H9 (cell line): Measurements from ENCODE around the gene NHLRC4. TPM values are rescaled to one million over a fixed set of nuclear protein-coding genes. Genes with fewer than 3 reads are reported as not detected.

Experiments
- DNase-seq: peaks from one replicate; pipeline ENCODE4 v3.0.0-alpha.2; 2017
- H2AFZ ChIP-seq: one replicate; pipeline ENCODE4 v1.6.1; 2013; ENCODE audit warnings: mild to moderate bottlenecking, low read length, control low read depth, moderate library complexity
- H2AK5ac ChIP-seq: 2 replicates; pipeline ENCODE4 v1.6.1; 2013; ENCODE audit warnings: low read length, control low read depth, mixed read lengths; ENCODE audit not compliant: insufficient read length
- H2BK120ac ChIP-seq: one replicate; pipeline ENCODE4 v1.6.1; 2013; ENCODE audit warnings: low read depth, mild to moderate bottlenecking, low read length, control low read depth, inconsistent platforms; ENCODE audit not compliant: poor library complexity, severe bottlenecking
- H2BK12ac ChIP-seq: 2 replicates; pipeline ENCODE4 v1.6.1; 2013; ENCODE audit warnings: low read length, control low read depth, mixed read lengths, low read depth; ENCODE audit not compliant: insufficient read length
- H2BK15ac ChIP-seq: 2 replicates; pipeline ENCODE4 v1.6.1; 2013; ENCODE audit warnings: low read depth, low read length, control low read depth
- H2BK20ac ChIP-seq: one replicate; pipeline ENCODE4 v1.6.1; 2013; ENCODE audit warnings: low read depth, mild to moderate bottlenecking, low read length, control low read depth, inconsistent platforms; ENCODE audit not compliant: poor library complexity, severe bottlenecking
- H2BK5ac ChIP-seq: 2 replicates; pipeline ENCODE4 v1.6.1; 2013; ENCODE audit warnings: low read length, control low read depth, mixed read lengths; ENCODE audit not compliant: insufficient read length
- H3K14ac ChIP-seq: 2 replicates; pipeline ENCODE4 v1.6.1; 2013; ENCODE audit warnings: low read length, control low read depth; ENCODE audit not compliant: insufficient read depth
- H3K18ac ChIP-seq: 2 replicates; pipeline ENCODE4 v1.6.1; 2013; ENCODE audit warnings: low read depth, mild to moderate bottlenecking, mixed read lengths, low read length, control low read depth; ENCODE audit not compliant: insufficient read length
- H3K23ac ChIP-seq: 2 replicates; pipeline ENCODE4 v1.6.1; 2013; ENCODE audit warnings: low read length, control low read depth, mixed read lengths, low read depth; ENCODE audit not compliant: insufficient read length
- H3K23me2 ChIP-seq: 2 replicates; pipeline ENCODE4 v1.6.1; 2013; ENCODE audit warnings: low read depth, mild to moderate bottlenecking, mixed read lengths, low read length, control low read depth; ENCODE audit not compliant: insufficient read length, poor library complexity, severe bottlenecking
- H3K27ac ChIP-seq: 2 replicates; pipeline ENCODE4 v1.5.1; 2013; ENCODE audit warnings: low read length, control low read depth, mixed read lengths, low read depth; ENCODE audit not compliant: insufficient read length
- H3K27me3 ChIP-seq: 2 replicates; pipeline ENCODE4 v1.6.1; 2013; ENCODE audit warnings: low read length, control low read depth, inconsistent platforms; ENCODE audit not compliant: insufficient read depth
- H3K4ac ChIP-seq: 2 replicates; pipeline ENCODE4 v1.6.1; 2013; ENCODE audit warnings: low read depth, mild to moderate bottlenecking, control low read depth, inconsistent platforms, low read length, moderate library complexity
- H3K4me1 ChIP-seq: 2 replicates; pipeline ENCODE4 v1.6.1; 2013; ENCODE audit warnings: low read length, control low read depth, inconsistent platforms; ENCODE audit not compliant: insufficient read depth
- H3K4me2 ChIP-seq: 2 replicates; pipeline ENCODE4 v1.6.1; 2013; ENCODE audit warnings: low read length, control low read depth, mixed read lengths; ENCODE audit not compliant: insufficient read length, insufficient read depth
- H3K56ac ChIP-seq: 2 replicates; pipeline ENCODE4 v1.6.1; 2013; ENCODE audit warnings: low read depth, mild to moderate bottlenecking, mixed read lengths, low read length, control low read depth; ENCODE audit not compliant: insufficient read length
- H3K79me1 ChIP-seq: 2 replicates; pipeline ENCODE4 v1.6.1; 2013; ENCODE audit warnings: low read depth, mild to moderate bottlenecking, moderate library complexity, low read length, control low read depth, inconsistent platforms; ENCODE audit not compliant: insufficient read depth, poor library complexity, severe bottlenecking
- H3K79me2 ChIP-seq: 2 replicates; pipeline ENCODE4 v1.6.1; 2013; ENCODE audit warnings: low read length, control low read depth, inconsistent platforms; ENCODE audit not compliant: insufficient read depth
- H3K9ac ChIP-seq: 2 replicates; pipeline ENCODE4 v1.6.1; 2013; ENCODE audit warnings: low read length, control low read depth, mixed read lengths; ENCODE audit not compliant: insufficient read length; ENCODE audit errors: extremely low read depth
- H3K9me3 ChIP-seq: one replicate; pipeline ENCODE4 v1.6.1; 2013; ENCODE audit warnings: low read depth, low read length, inconsistent platforms; ENCODE audit not compliant: control insufficient read depth
- H3T11ph ChIP-seq: one replicate; pipeline ENCODE4 v1.6.1; 2013; ENCODE audit warnings: mild to moderate bottlenecking, low read length, control low read depth, inconsistent platforms
- H4K20me1 ChIP-seq: one replicate; pipeline ENCODE4 v1.6.1; 2013; ENCODE audit not compliant: control insufficient read depth, insufficient read length, insufficient read depth
- H4K5ac ChIP-seq: 2 replicates; pipeline ENCODE4 v1.6.1; 2013; ENCODE audit warnings: low read depth, mild to moderate bottlenecking, mixed read lengths, low read length, control low read depth; ENCODE audit not compliant: insufficient read length
- H4K8ac ChIP-seq: replicated peaks from 2 replicates; pipeline ENCODE4 v1.6.1; 2013; ENCODE audit warnings: low read length, control low read depth, mixed read lengths, low read depth; ENCODE audit not compliant: insufficient read length
- H4K91ac ChIP-seq: 2 replicates; pipeline ENCODE4 v1.6.1; 2013; ENCODE audit warnings: low read depth, mild to moderate bottlenecking, moderate library complexity, mixed read lengths, low read length, control low read depth; ENCODE audit not compliant: insufficient read length
- H3K27ac Mint-ChIP-seq, 3 experiments: 2 replicates in 2 of 3; 3 replicates in 1 of 3; pipeline ENCODE4 v1.8.0; 2020 to 2021; ENCODE audit warnings: mixed read lengths in 3 of 3, mild to moderate bottlenecking in 1 of 3, moderate library complexity in 1 of 3
- H3K27me3 Mint-ChIP-seq: 2 replicates; pipeline ENCODE4 v1.8.0; 2021; ENCODE audit warnings: low read depth, mild to moderate bottlenecking, moderate library complexity, mixed read lengths
- H3K36me3 Mint-ChIP-seq, 3 experiments: 2 replicates in 2 of 3; 3 replicates in 1 of 3; pipeline ENCODE4 v1.8.0; 2020 to 2021; ENCODE audit warnings: low read depth in 3 of 3, mixed read lengths in 3 of 3; ENCODE audit not compliant: insufficient read depth in 1 of 3
- H3K4me1 Mint-ChIP-seq, 2 experiments: 2 replicates each; pipeline ENCODE4 v1.8.0; 2020; ENCODE audit warnings: mixed read lengths in 2 of 2
- H3K4me3 Mint-ChIP-seq, 2 experiments: 2 replicates in 1 of 2; 3 replicates in 1 of 2; pipeline ENCODE4 v1.8.0; 2020 to 2021; ENCODE audit warnings: mild to moderate bottlenecking in 2 of 2, mixed read lengths in 2 of 2, moderate library complexity in 1 of 2
- H3K9me3 Mint-ChIP-seq, 2 experiments: 2 replicates in 1 of 2; 3 replicates in 1 of 2; pipeline ENCODE4 v1.8.0; 2020; ENCODE audit warnings: mild to moderate bottlenecking in 2 of 2, mixed read lengths in 2 of 2, moderate library complexity in 1 of 2
- CTCF ChIP-seq: fragments of 200-600 bp; sonication (generic); conservative IDR thresholded peaks from 3 replicates; pipeline ENCODE4 v1.8.0; 2021; ENCODE audit warnings: antibody characterized with exemption, mild to moderate bottlenecking
- WGBS: extraction: QIAGEN DNeasy Blood & Tissue Kit; methylation state at CpG from one replicate; pipeline ENCODE4 v1.1.7; 2013; ENCODE audit warnings: missing lambda C conversion rate, low lambda C conversion rate, mixed read lengths; ENCODE audit not compliant: insufficient read length; ENCODE audit errors: extremely low coverage; 5-methylcytosine and 5-hydroxymethylcytosine counted together
- total RNA-seq: library from RNA; stranded (reverse); gene quantifications from 2 replicates; pipeline ENCODE4 v1.2.1, GENCODE V29; 2021

The NHLRC4 gene
- total RNA-seq, 1 experiment from 2014 or later = 0.42 TPM

- H3K4ac ChIP-seq = no peak overlapping the region
- no peaks in the 10 kb centered on the region for H3K27me3 Mint-ChIP-seq
- no peaks in the 10 kb centered on the region for H3K4me1 ChIP-seq
- no peak for DNase-seq
- H3K4me1 Mint-ChIP-seq = no peaks in the 10 kb centered on the region
- no peak overlapping the region for H2BK5ac ChIP-seq
- WGBS = no CpG with 5 or more reads among the region's 46 CpGs
- no peak overlapping the region for H3K9ac ChIP-seq
- H2AFZ ChIP-seq = no peak overlapping the region
- H3K9me3 ChIP-seq = no peaks in the 10 kb centered on the region
- H3K9me3 Mint-ChIP-seq = no peaks in the 10 kb centered on the region
- no peak overlapping the region for H3K14ac ChIP-seq
- no peak overlapping the region for H3K56ac ChIP-seq
- H4K20me1 ChIP-seq = no peaks in the 10 kb centered on the region
- no peak overlapping the region for H2BK120ac ChIP-seq
- H3K27ac Mint-ChIP-seq = no peak overlapping the region; a peak in 1 of 7 replicates
- peaks cover 0 to 6% (median 0%) of the 10 kb centered on the region in 3 experiments; a peak in 3 of 7 replicates for H3K36me3 Mint-ChIP-seq
- no peaks in the 10 kb centered on the region for H3K23me2 ChIP-seq
- no peaks in the 10 kb centered on the region; the same call in 1 of the 2 replicates for H3K79me2 ChIP-seq
- no peak overlapping the region for H2AK5ac ChIP-seq
- H3K79me1 ChIP-seq = peaks cover 4% of the 10 kb centered on the region
- H2BK12ac ChIP-seq = no peak overlapping the region
- H3K18ac ChIP-seq = no peak overlapping the region
- H2BK15ac ChIP-seq = no peak overlapping the region
- H3K27me3 ChIP-seq = no peaks in the 10 kb centered on the region
- no peak overlapping the region for H2BK20ac ChIP-seq
- H3K4me2 ChIP-seq = no peak overlapping the region
- H4K8ac ChIP-seq = no peak overlapping the region
- no peak overlapping the region for H4K5ac ChIP-seq
- no peak overlapping the region for H3K27ac ChIP-seq
- H3K23ac ChIP-seq = no peak overlapping the region
- no peak overlapping the region for H3K4me3 Mint-ChIP-seq
- no peak for TF ChIP-seq CTCF
- no peak overlapping the region for H4K91ac ChIP-seq
- no peak overlapping the region for H3T11ph ChIP-seq
Measured at GRCh38 chr16:544517-544916, 22.3 kb upstream of the NHLRC4 start.
